Epidermal melanocyte (primary cell): ENCODE measurements around the gene EPC2.
"Not testable (repeated sequence)": the region's sequence is repeated elsewhere in the genome, so short reads cannot be mapped to it uniquely, and the experiment has no call there.

Experiments
- DNase-seq: peaks from one replicate; pipeline ENCODE4 v3.0.0; 2011; ENCODE audit warnings: low spot score; ENCODE audit not compliant: insufficient read length

The EPC2 gene

DNA sequence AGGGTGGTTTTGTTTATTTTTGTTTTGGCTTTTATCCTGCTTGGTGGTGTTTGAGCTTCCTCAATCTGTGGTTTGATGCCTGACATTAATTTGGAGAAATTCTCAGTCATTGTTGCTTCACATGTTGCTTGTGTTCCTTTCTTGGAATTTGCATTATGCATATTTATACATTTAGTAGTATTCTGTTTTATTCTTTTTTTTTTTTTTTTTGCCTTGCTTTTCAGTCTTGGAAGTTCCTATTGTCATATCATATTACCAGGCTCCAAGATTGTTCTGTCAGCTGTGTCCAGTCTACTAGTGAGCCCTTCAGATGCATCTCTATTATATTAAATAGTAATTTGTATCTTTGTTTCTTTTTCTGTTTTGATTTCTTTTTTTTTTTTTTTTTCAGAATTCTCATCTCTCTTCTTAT is 77.0 kb downstream of the EPC2 start:
- DNase-seq = no peak

DNA sequence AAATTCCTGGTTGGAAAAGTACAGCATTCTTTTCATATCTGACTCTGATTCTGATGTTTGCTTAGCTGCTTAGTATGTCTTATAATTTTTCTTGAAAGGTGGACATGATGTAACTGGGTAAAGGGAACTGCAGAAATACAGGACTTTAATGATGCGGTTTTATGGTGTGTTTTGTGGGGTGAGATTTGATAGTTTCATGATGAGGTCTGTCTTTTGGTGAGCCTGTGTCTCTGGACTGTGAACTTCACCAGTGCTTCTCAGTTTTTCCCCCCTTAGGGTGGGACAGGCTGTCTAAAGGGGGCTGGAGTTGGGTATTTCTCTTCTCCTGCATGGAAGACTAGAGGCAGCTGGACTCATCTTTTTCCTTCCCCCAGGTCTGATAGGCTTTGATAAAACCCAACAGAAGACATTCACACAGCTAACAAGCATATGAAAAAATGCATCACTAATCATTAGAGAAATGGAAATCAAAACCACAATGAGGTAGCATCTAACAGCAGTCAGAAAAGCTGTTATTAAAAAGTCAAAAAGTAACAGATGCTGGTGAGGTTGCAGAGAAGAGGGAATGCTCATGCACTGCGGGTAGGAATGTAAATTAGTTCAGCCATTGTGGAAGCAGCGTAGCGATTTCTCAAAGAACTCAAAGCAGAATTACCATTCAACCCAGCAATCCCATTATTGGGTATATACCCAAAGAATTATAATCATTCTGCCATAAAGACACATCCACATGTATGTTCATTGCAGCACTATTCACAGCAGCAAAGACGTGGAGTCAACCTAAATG is 77.6 kb downstream of the EPC2 start:
- DNase-seq = no peak

DNA sequence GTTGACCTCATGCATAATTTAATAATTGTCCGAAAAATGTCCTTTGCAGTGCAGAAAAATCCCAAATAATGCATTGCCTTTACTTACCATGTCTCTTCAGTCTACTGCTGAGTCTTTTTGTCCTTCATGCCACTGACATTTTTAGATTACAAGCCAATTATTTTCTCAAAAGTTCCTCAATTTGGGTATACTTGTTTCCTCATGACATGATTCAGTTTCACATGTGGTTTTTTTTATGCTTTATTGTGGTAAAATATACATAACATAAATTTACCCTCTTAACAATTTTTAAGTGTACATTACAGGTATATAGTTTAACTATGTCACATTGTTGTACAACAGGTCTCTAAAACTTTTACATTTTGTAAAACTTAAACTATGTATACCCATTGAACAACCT is 81.0 kb downstream of the EPC2 start:
- DNase-seq = no peak

DNA sequence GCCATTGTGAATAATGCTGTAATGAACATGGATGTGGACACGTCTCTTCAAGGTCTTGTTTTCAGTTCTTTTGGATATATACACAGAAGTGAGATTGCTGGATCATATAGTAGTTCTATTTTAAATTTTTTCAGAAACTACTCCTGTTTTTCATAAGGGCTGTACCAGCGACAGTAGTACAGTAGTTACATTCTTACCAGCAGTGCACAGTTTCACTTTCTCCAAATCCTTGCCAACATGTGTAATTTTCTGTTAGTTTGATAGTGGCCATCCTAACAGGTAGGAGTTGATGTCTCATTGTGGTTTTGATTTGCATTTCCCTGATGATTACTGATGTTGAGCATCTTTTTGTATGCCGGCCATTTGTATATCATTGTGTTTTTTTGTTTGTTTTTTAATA is 81.7 kb downstream of the EPC2 start:
- no peak for DNase-seq

DNA sequence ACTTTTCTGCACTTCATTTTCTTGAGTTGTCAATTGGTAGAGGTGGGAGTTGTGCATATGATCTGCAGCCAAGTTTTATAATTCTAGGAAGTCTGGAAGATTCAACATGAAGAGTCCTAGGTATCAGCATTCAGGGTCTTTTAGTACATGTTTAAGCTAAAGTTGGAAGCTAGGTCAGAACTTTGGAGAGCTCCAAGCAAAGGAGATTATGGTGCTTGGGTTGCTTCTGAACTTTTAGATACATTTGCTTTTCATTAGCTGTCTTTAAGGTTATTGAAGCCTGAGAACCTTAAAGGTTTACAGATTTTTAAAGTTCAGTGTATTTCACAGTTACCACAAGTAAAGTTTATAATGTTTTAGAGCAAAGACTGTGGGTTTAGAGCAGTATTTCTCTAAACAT is 85.5 kb downstream of the EPC2 start:
- DNase-seq = no peak

DNA sequence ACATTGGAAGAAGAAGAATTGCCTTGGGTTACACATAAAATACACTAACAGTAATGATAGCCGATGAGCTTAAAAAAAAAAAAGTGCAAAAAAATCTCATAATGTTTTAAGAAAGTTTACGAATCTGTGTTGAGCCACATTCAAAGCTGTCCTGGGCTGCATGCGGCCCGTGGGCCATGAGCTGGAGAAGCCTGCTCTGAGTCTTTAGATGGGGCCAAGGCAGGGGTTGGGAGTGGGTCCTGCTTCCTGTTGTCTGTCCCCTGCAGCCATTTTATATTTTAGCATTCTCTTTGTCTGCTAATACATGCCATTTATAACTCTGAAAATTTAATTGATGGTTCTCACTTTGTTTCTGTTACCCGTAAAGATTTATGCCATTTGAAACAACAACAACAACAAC is 93.2 kb downstream of the EPC2 start:
- DNase-seq = no peak

DNA sequence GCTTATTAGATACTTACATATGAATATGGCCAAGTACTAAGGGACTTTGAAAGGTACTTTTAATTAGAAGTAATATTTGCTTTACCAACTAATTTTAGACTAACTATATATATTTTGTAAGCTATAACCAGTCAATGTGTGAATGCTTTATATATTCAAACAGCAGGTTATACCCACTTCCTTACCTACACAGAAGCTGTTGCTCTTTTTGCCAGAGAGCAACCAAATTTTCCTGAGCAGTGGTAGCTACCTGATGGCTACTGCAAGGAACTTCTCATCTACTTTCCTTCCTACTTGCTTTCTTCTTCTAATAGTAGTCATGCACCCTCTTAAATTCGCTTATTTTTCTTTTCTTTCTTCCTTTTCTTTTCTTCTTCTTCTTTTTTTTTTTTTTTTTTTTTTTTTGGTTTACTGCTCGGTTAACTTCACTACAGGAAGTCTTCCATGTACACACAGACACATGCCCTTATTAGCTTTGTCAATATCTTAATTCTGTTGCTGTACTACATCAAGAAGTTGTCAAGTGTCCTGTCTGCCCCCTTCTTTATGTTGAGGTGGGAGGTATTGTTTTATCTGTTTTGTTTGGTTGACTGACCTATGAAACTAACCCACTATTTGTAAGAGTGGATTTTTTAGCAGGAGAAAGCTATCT is 95.0 kb downstream of the EPC2 start:
- DNase-seq = no peak

DNA sequence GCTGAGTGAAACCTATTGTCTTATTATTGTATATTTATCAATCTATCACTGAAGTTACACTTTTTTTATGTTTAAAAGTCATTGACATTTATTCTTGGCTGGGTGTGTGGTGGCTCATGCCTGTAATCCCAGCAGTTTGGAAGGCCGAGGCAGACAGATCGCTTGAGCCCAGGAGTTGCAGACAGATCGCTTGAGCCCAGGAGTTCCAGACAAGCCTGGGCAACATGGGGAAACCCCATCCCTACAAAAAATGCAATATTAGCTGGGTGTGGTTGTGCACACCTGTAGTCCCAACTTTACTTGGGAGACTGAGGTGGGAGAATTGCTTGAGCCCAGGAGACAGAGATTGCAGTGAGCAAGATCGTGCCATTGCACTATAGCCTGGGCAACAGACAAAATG is 97.8 kb downstream of the EPC2 start:
- no peak for DNase-seq

DNA sequence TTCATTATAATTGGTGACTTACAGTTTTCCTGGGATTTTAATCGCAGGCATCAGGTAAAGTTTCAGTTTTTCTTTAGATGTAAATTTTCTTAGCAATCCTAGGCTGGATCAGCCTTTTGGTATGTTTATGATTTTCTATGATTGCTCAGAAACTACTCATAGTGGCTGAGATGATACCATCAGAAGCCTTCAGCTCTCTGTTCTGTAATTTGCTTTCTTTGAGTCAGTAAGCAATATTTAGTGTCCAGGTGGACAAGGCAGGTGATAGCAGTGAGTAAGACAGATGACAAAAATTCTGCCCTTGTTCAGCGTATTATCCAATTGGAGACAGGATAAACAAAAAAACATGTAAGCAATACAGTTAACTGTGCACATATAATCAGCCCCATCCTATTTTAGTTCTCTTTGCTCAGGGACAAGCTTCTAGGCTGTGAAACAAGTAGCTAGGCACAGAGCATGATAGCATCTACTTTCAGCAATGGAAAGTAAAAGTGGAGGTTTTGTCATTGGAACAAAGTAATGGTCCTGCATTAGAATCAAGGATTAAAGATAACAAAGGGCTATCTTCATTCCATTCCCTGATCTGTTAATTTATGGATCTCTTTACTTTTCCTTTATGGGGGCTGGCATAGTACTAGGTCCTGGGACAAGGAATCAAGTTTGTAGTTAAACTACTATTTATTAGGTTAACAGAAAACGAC is 100.8 kb downstream of the EPC2 start:
- no peak for DNase-seq

DNA sequence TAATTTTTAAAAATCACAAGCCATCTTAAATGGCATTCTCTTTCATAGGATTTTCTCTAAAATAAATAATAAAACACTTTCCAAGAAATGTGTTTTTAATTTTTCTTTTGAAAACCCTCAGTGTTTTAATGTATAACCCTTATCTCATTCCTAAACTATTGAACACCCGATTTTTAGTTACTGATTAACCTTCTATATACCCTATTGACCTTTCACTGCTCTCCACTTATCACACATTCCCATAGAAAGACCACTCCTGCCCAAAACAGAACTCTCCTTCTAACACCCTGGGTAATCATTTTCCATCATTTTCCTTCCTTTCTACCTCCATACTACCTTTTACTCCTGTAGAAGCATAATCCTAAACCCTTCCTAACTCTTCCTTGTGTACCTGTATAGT is 102.4 kb downstream of the EPC2 start:
- no peak for DNase-seq

DNA sequence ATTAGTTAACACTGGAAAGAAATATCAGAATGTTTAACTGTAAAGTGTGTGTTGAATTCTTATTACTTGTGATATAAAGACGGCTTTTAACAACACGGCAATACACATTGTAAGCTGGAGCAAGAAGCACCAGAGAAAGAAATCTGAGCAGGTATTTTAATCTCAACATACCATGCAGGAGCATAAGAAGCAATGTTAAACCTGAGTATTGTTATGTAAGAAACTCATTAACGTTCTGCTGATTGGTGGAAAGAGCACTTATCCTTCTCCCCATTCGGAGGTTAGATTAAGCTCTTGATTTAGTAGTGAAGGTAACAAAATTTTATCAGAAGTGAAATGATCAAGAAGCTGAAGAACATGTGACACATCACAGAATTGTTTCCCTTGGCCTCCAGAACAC is 107.4 kb downstream of the EPC2 start:
- DNase-seq = no peak

DNA sequence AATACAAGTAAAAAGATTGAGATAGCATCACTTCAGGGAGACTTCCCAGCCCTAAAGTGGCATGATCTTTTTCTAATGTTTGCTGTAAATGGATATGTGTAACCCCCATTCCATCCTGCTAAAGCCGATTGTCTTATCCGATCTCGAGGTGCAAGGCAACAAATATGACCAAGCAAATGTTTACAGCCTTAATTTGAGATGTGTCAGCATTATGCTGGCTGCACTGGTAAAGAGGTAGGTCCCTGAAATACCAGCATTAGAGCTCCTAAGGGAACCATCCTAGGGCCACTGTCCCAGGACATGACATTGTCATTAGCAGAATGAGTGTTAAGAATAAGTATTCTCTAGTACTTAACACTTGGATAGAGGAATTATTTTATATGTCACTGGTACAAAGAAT is 108.4 kb downstream of the EPC2 start:
- DNase-seq = no peak

DNA sequence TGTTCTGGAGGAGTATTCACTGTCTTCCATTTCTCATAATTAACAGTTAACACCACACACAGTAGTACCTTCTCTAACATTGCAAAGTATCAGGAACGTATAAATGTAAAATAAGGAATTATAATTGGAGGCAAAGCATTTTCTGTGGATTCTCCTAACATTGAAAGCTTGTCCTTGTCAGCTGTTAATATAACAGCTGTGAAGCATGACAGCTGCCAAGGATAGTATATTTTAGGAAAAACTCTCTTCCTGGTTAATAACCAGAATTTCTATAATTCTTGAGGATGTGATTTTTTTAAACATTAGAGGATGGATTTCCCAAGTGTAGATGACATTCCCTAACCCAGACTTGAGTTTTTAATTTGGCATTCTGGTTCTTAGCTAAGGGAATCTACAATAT is 110.3 kb downstream of the EPC2 start:
- no peak for DNase-seq

DNA sequence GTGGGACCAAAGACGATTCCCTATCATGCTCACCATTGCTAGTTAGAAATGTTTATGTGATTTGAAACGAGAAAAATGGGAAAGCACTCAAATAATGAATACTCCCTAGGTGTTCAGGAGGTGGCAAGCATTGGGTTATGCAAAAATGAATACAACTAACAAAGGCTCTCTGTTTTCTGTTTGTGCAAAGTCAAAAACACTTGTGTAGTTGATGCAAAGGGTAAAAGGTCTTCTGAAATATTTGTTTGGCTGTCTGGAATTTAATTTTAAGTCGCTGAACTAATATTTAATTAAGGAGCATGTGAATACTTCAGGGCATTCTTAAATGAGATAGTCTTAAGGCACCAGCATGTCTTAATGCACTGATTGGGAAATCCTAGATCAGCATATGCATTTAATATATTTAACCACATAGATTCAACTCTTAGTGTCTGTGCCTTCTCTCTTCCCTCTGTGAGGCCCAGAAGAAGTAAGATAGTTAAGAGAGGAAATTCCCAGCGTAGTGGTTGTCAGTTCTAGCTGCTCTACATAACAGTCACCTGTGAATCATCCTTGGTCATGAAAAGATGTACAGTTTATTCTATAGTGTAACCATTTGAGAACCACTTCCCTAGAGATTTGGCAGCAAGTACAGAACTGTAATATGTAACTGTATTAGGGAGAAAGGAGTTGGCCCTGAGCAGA is 111.9 kb downstream of the EPC2 start:
- no peak for DNase-seq

DNA sequence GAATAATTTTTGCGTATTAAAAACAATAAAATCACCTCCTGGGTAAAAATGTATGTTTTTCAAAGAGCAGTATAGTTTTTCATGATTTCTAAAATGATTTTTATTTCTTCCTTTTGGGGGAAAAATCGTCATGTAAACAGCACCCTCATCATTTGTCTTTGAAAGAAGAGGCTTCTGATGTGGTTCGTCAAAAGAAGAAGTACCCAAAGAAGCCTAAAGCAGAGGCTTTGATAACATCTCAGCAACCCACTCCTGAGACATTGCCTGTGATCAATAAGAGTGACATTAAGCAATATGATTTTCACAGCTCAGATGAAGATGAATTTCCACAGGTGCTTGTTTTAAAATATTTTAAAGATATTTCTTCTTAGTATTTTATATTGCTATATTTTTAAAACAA is 120.3 kb downstream of the EPC2 start:
- no peak for DNase-seq

DNA sequence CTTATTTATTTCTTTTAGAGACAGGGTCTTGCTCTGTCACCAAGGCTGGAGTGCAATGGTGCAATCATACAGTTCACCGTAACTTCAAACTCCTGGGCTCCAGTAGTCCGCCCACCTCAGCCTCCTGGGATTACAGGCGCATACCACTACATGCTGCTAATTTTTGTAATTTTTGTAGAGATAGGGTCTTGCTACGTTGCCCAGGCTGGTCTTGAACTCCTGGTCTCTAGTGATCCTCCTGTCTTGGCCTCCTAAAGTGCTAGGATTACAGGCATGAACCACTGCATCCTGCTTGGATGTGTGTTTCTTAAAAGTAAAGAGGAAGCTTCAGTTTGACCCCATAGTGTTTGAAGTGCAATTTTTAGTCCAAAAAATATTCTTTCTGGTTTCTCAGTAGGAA is 125.5 kb downstream of the EPC2 start:
- DNase-seq = no peak

DNA sequence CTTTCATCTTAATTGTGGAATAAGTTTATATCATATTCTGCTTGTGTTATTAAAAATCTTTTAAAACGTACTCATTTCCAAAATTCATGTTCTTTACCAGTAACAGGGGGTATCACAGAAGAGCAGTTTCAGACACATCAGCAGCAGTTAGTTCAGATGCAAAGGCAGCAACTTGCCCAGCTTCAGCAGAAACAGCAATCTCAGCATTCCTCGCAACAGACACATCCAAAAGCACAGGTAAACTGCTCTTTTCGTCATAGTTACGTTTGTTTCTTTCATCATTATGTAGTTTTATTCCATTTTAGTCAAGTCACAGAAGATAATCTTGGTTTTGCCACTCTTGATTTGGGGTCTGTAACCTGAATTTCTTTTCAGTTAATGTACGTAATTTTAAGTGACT is 137.0 kb downstream of the EPC2 start:
- DNase-seq = no peak

DNA sequence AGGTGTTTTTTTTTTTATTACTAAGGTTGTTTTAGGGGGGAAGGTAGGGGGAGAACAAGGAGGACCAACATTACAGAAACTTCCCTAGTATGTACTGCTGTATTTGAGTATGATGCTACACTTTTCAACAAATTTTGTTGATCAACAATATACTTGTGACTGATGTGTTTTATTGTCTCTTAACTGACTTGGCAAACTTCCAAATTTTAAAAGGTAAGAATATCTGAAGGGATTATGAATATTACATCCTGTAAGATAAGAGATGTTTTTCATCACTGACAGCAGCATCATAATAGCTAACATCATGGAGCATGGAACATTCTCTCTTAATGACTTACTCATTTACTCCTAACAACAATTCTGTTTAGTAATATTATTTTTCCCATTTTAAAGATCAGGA is 144.5 kb downstream of the EPC2 start:
- DNase-seq = no peak

DNA sequence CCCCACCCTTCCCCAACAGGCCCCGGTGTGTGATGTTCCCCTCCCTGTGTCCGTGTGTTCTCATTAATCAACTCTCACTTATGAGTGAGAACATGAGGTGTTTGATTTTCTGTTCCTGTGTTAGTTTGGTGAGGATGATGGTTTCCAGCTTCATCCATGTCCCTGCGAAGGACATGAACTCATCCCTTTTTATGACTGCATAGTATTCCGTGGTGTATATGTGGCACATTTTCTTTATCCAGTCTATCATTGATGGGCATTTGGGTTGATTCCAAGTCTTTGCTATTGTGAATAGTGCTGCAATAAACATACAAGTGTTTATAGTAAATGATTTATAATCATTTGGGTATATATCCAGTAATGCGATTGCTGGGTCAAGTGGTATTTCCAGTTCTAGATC is 145.6 kb downstream of the EPC2 start:
- DNase-seq = not testable (repeated sequence)

DNA sequence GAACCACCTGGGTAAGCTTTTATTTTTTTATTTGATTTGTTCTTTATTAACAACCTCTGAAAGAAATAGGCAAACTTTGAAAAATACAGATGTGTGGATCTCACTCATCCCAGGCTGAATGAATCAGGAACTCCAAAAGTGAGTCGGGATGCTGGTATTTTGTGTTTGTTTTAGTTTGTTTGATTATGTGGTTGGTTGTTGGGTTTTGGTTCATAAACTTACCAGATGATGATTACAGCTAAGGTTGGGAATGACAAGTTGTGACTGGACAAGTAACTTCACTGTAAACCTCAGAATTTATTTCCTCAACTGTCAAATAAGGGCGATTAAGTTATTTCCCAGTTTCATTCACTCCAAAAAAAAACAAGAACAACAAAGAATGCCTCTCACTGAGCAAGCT is 150.0 kb downstream of the EPC2 start:
- no peak for DNase-seq

DNA sequence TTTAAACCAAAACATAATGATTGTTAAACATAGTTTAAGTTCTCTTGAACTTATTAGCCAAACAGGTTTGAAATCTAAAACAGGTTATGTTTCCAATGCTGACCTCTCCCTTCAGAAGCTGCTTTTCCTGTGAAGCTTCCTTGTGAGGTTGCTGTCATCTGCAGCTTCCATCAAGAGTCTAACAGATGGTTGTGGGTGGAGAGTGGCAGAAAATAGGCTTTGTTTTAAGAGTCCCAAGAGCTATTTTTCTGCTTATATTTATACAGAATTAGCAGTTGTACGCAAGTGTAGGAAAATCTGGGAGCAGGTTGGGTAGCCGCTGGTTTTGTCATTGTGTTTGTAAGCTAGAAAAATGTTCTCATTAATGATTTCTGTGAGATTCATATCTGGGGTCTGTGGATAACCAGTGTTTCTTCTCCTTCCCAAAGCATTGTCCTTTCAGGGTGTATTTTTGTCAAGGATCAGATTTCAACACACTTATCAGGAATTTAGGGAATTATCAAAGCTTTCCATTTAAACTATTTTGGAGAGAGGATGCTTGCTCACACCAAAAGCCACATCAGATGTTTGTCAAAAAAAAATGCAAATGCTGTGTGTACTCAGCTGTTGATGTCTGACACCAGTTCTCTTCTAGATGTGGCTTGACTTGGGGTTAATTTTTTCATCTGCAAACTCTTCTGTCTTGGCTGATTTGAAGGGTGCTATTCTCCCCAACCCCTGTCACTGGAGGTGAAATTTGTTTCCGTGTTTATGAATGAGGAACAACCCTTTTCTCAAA is 152.4 kb downstream of the EPC2 start:
- DNase-seq = no peak
